Measurements from ENCODE around the gene HNRNPA3.

Gene HNRNPA3

GRCh38 chr2:177232098-177232704 lies 19.6 kb downstream of the HNRNPA3 start:
- Histone ChIP-seq H3K4me1 (peaks cover 0 to 51% (median 16%) of the 10 kb centered on the region in 4 donors), H3K27me3 (no peaks in the 10 kb centered on the region), H3K9me3 (no peaks in the 10 kb centered on the region), H3K4me3 (no peak overlapping the region), H3K36me3 (peaks cover 48 to 60% (median 54%) of the 10 kb centered on the region in 3 donors), H3K27ac (no peak overlapping the region)
- intact Hi-C loops (cut with DNase I; ENCODE audit: low total_unique reads), result no loop called here
- TF ChIP-seq, protein P1, sequence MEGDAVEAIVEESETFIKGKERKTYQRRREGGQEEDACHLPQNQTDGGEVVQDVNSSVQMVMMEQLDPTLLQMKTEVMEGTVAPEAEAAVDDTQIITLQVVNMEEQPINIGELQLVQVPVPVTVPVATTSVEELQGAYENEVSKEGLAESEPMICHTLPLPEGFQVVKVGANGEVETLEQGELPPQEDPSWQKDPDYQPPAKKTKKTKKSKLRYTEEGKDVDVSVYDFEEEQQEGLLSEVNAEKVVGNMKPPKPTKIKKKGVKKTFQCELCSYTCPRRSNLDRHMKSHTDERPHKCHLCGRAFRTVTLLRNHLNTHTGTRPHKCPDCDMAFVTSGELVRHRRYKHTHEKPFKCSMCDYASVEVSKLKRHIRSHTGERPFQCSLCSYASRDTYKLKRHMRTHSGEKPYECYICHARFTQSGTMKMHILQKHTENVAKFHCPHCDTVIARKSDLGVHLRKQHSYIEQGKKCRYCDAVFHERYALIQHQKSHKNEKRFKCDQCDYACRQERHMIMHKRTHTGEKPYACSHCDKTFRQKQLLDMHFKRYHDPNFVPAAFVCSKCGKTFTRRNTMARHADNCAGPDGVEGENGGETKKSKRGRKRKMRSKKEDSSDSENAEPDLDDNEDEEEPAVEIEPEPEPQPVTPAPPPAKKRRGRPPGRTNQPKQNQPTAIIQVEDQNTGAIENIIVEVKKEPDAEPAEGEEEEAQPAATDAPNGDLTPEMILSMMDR (IDR thresholded peaks at IDR 0.05), result no peak
- DNase-seq, result no peak

- intact Hi-C loops (cut with DNase I; ENCODE audit: low total_unique reads), result no loop called here
- no peak overlapping the region for H3K27ac ChIP-seq
- H3K27me3 ChIP-seq, result no peaks in the 10 kb centered on the region
- no peak for DNase-seq
- peaks cover 46 to 47% (median 47%) of the 10 kb centered on the region in 3 donors for H3K36me3 ChIP-seq
- TF ChIP-seq, protein P1 (IDR thresholded peaks at IDR 0.05), result no peak
- H3K4me3 ChIP-seq, result no peak overlapping the region
- peaks cover 1 to 68% (median 30%) of the 10 kb centered on the region in 4 donors for H3K4me1 ChIP-seq
- no peaks in the 10 kb centered on the region for H3K9me3 ChIP-seq
Observed at GRCh38 chr2:177234267-177234666, 21.7 kb downstream of the HNRNPA3 start.

DNA sequence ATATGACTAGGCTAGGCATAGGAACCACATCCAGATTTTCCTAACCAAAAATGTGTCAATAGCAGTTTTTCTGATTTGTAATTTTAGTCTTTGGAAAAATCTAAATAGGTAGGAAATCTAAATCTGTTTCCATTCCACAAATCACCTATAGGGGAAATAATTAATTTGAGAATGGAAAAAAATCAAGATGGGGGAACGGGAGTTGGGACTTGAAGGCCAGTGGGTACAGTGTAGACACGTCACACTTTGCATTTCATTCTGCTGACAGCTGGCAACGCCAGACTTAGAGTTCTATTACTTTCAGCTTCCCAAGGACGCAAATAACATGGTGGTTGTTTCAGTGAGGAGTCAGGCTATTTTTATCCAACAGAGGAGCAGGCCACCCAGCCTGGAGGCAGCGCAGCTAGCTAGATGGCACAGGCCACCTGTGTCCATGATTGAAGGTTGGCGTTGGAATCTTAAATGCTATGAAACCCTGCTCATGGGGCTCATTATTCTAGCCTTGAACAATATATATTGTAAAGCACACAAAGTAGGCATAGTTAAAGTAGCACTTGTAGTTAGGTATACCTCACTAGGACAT lies 23.4 kb downstream of the HNRNPA3 start:
- H3K27me3 ChIP-seq, result no peaks in the 10 kb centered on the region
- no peak overlapping the region for H3K27ac ChIP-seq
- TF ChIP-seq, protein P1 (IDR thresholded peaks at IDR 0.05), result no peak
- DNase-seq, result no peak
- intact Hi-C loops (cut with DNase I; ENCODE audit: low total_unique reads), result no loop called here
- no peak overlapping the region for H3K4me3 ChIP-seq
- peaks cover 30 to 32% (median 31%) of the 10 kb centered on the region in 3 donors for H3K36me3 ChIP-seq
- H3K9me3 ChIP-seq, result no peaks in the 10 kb centered on the region
- H3K4me1 ChIP-seq, result peaks cover 4 to 79% (median 45%) of the 10 kb centered on the region in 4 donors

- intact Hi-C loops (cut with DNase I; ENCODE audit: low total_unique reads), result no loop called here
- TF ChIP-seq, protein P1 (IDR thresholded peaks at IDR 0.05), result no peak
- H3K36me3 ChIP-seq, result peaks cover 10 to 12% (median 11%) of the 10 kb centered on the region in 3 donors
- no peaks in the 10 kb centered on the region for H3K27me3 ChIP-seq
- no peaks in the 10 kb centered on the region for H3K9me3 ChIP-seq
- peaks cover 4 to 94% (median 61%) of the 10 kb centered on the region in 4 donors for H3K4me1 ChIP-seq
- H3K27ac ChIP-seq, result peak overlapping the region; percentile 1 to 78
- H3K4me3 ChIP-seq, result no peak overlapping the region
- DNase-seq, result no peak
Observed at GRCh38 chr2:177237932-177238331, 25.3 kb downstream of the HNRNPA3 start.

GRCh38 chr2:177239053-177239452 lies 26.5 kb downstream of the HNRNPA3 start:
- Histone ChIP-seq H3K4me1 (peaks cover 4 to 97% (median 69%) of the 10 kb centered on the region in 4 donors), H3K36me3 (peaks cover 0 to under 1% (median under 1%) of the 10 kb centered on the region in 3 donors), H3K27ac (peak overlapping the region; percentile 41 to 78), H3K27me3 (no peaks in the 10 kb centered on the region), H3K4me3 (no peak overlapping the region), H3K9me3 (no peaks in the 10 kb centered on the region)
- DNase-seq, result no peak
- TF ChIP-seq, protein P1 (IDR thresholded peaks at IDR 0.05), result no peak
- intact Hi-C loops (cut with DNase I; ENCODE audit: low total_unique reads), result no loop called here

Data from tibial artery (tissue), 4 donors.